GM19397 (cell line): Measurements from ENCODE around the gene LRRC61.

Experiments used
- ATAC-seq: cut with Tn5 transposase; IDR thresholded peaks from one replicate; pipeline ENCODE4 v1.9.1; 2021; ENCODE audit warnings: mild to moderate bottlenecking, moderate library complexity; ENCODE audit not compliant: unreplicated experiment

Gene LRRC61

GRCh38 chr7:150329331-150330120 is 6.4 kb downstream of the LRRC61 start:
- ATAC-seq: no peak

DNA sequence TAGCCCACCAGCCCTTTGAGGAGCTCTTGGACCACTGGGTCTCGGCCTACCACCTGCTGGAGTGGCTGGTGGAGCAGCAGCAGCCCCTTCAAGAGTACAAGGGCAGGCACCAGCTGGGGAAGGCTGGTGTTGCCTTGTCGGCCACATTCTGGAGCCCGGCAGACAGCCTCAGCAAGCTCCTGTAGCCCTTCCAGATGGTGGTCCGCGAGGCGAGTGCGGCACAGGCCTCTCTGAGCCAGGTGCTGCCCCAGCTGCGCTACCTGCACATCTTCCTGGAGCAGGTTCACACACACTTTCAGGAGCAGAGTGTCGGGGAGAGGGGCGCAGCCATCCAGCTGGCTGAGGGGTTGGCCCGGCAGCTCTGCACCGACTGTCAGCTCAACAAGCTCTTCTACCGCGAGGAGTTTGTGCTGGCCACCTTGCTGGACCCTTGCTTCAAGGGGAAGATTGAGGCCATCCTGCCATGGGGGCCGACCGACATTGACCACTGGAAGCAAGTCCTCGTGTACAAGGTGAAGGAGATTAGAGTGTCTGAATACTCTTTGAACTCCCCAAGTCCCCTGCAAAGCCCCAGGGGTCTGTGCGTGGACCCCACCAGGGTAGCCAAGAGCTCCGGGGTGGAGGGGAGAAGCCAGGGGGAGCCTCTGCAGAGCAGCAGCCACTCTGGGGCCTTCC is 7.2 kb downstream of the LRRC61 start:
- no peak for ATAC-seq

DNA sequence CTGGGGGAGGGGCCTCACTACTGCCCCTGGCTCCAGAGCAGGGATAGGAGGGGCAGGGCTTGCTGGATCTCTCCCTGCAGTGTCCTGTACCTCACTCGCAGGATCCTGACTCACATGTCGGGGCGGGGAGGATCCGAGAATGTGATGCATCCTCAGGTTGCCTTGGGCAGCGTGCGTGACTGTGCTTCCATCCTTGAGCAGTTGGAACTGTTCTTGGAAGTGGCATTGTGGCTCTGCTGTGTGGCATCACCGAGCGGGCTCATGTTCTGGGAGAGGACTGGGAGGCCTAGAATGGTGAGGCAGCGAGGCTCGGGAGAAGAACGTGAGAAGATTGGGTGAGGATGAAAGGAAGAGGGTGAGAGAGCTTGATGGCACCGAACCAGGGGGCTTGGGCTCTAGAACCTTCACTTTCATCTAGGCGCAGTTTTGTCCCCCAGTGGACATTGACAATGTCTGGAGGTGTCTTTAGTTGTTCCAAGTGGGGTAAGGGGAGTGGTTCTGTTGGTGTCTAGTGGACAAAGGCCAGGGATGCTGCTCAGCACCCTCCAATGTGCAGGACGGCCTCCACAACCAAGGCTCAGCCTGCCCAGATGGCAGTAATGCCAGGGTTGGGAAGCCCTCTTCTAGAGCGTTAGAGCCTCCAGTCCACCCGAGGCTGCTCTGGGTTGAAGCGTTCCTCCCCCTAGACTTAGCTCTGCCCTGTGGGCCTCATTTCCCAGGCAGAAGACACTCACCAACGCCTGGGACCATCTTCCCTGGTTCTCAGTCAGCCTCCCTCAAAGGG is 9.9 kb downstream of the LRRC61 start:
- ATAC-seq: no peak

DNA sequence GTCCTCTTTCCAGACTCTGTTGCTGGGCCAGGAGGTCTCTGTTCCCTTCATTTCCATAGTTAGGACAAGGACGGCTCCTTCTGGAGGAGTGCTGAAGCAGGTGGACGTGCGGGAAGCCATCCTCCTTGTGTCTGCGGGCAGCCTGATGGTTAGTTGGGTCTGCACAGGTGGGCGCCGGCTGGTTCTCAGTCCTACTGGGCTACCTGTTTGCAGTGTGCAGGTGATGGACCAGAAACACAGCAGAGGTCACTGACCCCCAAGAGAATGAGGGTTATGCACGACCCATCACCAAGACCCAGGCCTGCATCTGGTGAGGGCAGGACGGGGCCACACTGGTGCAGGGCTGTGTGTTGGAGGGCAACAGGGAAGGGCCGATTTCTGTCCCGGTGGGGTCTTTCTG is 10.5 kb downstream of the LRRC61 start:
- no peak for ATAC-seq

DNA sequence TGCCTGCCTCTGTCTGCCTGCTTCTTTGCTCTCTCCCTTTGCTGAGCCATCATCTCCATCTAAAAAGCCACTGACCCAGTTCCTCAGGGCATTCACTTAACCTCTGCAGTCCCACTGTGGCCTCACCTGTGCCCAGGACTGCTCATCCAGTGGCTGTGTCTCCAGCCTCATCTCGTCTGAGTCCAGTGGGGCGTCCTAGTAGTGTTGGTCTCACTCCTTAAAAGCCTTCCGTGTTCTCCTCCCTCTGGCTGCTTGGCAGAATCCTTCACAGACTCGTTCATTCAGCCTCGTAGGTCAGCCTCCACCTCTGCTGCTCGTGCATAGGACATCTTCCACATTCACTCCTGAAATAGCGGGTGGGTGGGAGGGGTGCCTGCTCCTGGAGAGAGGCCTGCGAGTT is 11.0 kb downstream of the LRRC61 start:
- no peak for ATAC-seq

DNA sequence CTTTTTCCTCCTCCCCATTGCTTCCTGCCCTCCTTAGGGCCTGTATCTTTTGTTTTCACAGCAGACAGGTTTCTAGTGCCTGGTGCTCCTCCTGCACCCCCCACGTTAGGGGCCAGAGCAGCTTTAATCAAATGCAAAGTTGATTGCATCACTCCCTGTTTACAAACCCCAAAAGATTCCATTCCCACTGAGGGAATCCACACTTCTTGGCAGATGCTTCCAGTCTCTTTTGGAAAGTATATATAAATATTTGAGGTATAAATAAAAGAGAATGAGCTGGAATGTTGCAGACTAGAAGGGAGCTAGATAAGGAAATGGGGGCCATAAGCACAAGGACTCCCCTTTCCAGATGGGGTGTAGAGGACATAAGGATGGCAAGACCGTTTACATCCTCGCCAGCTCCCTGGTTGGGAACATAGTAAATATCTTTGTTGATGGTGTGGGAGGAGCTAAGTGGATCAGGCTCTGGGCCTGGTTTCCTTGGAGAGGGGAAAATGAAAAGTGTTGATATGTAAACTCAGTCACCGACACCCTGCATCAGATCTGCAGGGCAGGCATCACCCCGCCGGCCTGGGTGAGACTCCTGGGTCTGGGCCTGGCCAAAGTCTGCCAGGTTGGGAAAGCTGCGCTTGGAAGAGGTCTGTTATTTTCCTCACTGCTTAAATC is 12.1 kb downstream of the LRRC61 start:
- ATAC-seq: no peak

GRCh38 chr7:150335774-150336112 is 12.6 kb downstream of the LRRC61 start:
- no peak for ATAC-seq

- no peak for ATAC-seq
Measured at GRCh38 chr7:150336746-150337145, 13.6 kb downstream of the LRRC61 start.

- no peak for ATAC-seq
Measured at GRCh38 chr7:150337179-150337578, 14.0 kb downstream of the LRRC61 start.

DNA sequence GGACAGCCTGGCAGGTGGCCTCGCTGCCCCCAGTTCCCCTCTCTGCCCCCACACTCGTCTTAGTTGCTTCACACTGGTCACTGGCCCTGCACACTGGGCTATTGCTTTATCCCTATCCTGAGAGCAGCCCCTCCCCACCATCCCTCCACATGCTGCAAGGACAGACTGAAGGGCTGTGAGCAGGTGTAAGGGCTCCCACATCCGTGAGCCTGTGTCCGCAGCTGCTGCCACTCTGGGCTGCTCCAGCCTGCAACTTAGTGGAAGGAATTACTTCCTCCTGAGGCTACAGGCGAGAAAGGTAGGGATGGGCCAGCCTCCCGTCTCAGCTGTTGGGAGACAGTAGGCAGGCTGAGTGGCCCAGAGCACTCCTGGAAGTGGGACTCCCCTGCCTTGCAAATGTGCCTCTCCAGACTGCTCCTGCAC is 14.5 kb downstream of the LRRC61 start:
- no peak for ATAC-seq

GRCh38 chr7:150338166-150338829 is 15.1 kb downstream of the LRRC61 start:
- ATAC-seq: no peak

DNA sequence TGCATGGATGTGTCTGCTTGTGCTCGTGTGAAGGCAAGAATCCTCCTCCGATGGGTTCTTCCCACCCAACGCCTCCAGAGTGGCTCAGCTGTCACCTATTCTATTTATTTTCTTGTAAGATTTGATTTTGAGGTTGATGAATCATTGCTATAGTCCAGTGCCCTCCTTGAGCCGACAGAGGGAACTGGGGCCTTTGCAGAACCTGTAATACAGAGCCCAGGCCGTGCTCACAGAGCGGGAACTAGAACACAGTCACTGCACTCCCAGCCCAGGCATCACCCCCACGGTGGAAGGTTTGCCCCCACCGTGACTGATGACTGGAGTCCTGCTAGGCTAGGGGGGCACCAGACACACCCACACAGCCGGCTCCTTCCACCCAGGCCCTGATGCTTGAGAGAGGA is 16.3 kb downstream of the LRRC61 start:
- no peak for ATAC-seq

DNA sequence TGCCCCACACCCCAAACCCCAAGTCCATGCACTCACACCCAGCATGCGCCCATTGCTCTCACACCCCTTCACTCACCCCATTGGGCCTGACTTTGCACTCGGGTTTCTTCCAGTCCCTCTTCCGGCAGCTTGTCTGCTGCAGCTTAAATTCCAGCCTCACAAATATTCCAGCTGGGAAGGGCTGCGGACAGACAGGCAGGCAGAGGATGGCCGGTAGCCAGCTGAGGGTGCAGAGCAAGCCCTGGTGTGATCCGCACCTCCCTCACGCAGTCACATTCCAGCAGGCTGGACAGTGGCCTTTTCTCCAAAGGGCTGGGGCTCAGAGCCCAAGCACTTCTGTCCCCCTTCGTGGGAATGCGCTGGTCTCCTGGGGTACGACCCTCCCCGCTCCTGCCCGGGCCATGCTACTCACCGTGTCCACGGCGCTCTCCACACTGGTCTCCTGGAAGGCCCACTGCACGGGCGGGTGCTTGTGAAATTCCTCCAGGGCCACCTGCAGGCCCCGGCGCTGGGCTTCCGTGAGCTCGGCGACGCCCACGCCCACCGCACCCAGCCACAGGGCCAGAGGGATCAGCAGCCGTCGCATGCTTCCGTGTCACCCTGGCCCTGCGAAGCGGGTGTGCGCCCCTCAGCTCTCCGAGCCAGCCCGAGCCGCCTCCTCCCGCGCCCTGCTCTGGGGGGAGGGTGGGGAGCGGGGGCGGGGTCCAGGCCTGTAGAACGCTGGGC is 17.0 kb downstream of the LRRC61 start:
- no peak for ATAC-seq

DNA sequence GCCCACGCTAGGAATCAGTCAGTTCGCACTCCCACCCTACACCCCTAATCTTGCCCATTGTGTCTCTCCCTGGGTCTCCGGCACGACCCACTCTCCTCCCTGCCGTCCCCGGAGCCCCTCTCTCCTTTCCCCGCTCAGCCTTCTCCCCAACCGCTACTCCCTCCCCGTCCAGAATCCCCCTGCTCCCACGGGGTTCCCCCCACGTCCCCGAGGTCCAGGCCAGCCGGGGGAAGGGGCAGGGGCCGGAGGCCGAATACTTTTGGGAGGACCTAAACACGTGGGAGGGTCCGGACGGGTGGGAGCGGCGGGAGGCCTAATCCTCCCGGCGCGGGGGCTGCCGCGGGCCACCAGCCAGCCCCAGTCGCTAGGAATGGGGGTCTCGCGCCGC is 17.7 kb downstream of the LRRC61 start:
- no peak for ATAC-seq

DNA sequence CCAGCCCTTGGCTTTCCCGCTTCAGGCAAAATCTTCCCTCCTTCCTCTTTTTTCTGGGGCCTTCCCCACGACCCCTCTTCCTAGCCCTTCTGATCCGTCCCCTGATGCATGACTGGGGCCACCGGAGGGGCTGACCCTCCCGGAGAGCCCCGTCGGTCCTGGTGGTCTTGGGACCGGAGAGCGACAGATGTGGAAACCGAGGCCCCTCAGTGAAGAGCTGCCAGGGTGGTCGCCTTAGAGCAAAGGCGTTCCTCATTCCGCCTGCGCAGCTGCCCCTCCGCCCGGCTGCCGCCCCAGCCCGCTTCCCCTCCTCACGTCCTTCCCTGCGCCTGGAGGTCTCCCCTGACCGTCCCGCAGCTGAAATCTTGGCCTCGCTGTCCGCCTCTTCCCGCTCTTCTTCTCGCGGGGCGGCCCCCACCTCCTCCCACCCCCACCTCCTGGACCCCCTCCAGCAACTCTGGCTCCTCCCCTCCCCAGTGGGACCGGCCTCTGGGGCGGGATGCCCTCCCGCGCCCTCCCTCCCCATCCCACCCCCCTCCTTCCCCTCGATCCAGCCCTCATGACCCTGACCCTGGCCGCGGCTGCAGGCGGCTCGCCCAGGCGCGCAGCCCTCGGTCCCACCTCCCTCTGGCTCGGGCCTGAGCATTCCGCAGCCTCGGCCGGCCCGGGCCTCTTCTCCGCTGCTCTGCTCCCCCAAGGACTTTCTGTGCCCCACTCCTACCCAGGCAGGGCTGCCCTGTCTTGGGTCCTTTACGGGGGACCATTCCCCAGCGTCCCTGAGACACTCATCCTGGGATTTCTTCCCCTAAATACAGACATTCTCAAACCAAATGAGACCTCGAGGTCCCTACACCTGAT is 18.3 kb downstream of the LRRC61 start, which contains the start of gene RARRES2:
Gene RARRES2, minus strand, starts transcription at position 367 of the 858 bp plus-strand sequence. CDS start 1,020 bp downstream, outside the sequence.
- no peak for ATAC-seq

- no peak for ATAC-seq
Measured at GRCh38 chr7:150342121-150342408, 18.9 kb downstream of the LRRC61 start.

- ATAC-seq: no peak
Measured at GRCh38 chr7:150343225-150343624, 20.1 kb downstream of the LRRC61 start.

GRCh38 chr7:150344299-150344698 is 21.1 kb downstream of the LRRC61 start:
- ATAC-seq: no peak

GRCh38 chr7:150345012-150345411 is 21.9 kb downstream of the LRRC61 start:
- ATAC-seq: no peak
